ENCODE results near the gene FBXO38. TPM values are rescaled to one million over a fixed set of nuclear protein-coding genes. Genes with fewer than 3 reads are reported as not detected.

The FBXO38 gene, protein sequence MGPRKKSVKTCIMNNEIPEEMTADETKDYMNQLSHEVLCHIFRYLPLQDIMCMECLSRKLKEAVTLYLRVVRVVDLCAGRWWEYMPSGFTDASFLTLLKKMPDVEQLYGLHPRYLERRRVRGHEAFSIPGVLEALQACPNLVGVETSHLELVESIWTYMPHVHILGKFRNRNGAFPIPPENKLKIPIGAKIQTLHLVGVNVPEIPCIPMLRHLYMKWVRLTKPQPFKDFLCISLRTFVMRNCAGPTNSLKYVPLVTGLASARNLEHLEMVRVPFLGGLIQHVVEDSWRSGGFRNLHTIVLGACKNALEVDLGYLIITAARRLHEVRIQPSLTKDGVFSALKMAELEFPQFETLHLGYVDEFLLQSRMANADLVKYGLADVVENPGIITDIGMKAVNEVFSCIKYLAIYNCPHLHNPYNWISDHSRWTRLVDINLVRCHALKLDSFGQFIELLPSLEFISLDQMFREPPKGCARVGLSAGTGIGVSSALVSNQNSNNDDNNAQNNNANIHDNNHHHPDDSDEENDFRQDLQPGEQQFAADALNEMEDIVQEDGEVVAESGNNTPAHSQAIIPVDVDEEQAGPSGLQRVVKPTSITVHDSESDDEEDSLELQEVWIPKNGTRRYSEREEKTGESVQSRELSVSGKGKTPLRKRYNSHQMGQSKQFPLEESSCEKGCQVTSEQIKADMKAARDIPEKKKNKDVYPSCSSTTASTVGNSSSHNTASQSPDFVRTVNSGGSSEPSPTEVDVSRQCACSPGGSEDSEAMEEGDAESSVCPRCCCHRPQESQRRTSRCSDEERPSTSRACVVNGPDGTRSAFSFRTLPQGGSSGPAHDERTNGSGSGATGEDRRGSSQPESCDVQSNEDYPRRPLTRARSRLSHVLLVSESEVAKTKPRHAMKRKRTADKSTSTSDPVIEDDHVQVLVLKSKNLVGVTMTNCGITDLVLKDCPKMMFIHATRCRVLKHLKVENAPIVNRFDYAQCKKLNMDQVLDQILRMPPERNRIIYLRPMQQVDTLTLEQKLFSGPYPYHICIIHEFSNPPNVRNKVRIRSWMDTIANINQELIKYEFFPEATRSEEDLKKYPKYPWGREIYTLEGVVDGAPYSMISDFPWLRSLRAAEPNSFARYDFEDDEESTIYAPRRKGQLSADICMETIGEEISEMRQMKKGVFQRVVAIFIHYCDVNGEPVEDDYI
- total RNA-seq: 31.1 and 76.5 TPM in 2 replicates

DNA sequence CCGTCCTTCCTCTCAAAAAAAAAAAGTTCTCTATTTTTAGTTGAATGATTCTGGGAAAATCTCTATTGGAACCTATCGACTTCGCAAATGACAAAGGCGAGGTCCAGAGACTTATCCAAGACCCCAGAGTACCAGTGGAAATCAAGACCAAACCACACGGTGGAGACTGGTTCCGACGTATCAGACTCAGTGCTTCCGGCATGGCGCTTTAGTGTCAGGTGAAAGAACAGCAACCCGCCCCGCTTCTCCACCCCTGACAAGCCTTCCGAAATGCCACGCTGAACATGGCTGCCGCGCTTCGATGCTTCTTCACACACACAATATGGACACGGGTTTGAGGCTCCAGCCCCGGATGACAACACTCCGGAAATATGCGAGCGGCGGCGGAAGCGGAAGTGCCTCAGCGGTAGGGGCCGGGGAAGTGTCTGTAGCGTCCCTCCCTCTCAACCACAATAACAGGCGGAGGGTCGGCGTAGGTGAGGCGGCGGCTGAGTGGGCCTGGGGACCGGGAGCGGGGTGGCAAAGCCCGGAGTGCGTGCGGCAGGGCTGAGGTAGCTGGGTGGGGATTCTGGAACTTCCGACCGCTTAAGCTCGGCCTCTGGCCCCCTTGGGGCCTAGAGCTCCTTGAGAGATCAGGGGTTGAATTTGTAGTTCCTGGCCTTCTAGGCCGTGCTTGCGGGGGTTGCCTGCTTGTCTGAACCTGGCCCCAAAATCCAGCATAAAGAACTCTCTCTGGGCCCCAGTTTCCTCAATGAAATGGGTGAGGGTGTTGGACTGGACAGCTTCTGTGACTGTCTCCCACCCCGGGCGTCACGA is at the start of gene FBXO38:
Gene FBXO38 (plus strand): TSS at position 395 of the 816 bp plus-strand sequence. CDS start 10,819 bp downstream, outside the sequence.

DNA sequence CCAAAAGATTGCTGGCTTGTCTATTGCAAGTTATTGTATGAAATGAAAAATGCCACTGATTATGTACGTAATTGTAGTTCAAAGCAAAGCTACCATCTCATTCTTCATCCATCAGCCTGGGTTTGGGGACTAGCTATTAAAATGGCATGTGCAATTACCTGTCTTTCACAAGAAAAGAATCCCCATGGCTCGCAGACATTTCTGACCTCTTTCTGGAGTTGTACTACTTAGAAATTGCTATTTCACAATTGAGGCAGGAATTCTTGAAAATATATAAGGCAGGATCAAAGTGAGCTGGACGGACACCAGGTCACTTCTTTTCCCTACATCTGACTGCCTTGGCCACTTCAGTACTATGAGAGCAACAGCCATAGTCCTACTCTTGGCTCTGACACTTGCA is 48.5 kb upstream of the FBXO38 start, which contains the start of gene SPINK9:
Gene SPINK9 (plus strand): TSS at position 301 of the 400 bp plus-strand sequence. CDS start 55 bp downstream, at position 356.

Other genes starting within 250 kb of the FBXO38 start
- gene SPINK14, start 215.4 kb upstream of the FBXO38 start, total RNA-seq: not detected in 2 replicates
- not detected in 2 replicates for gene SPINK6, start 180.9 kb upstream of the FBXO38 start, total RNA-seq
- not detected in 2 replicates for gene MARCOL, start 145.4 kb upstream of the FBXO38 start, total RNA-seq
- gene SPINK13, start 115.2 kb upstream of the FBXO38 start, total RNA-seq: not detected in 2 replicates
- not detected in 2 replicates for gene SPINK7, start 71.5 kb upstream of the FBXO38 start, total RNA-seq
- not detected in 2 replicates for gene SPINK9, start 48.4 kb upstream of the FBXO38 start, total RNA-seq